Germinal center (tissue), 1 donor: ENCODE measurements around the gene SLCO6A1.
"Not testable (repeated sequence)": the region's sequence is repeated elsewhere in the genome, so short reads cannot be mapped to it uniquely, and the experiment has no call there.

Source experiments
- DNase-seq: peaks from one replicate; pipeline ENCODE4 v3.0.0; 2012; ENCODE audit warnings: mixed read lengths, low spot score

Gene SLCO6A1

GRCh38 chr5:102498271-102499034 lies at the start of gene SLCO6A1:
Gene SLCO6A1 (minus strand): TSS chr5:102499001. CDS start chr5:102498844, 157 bp downstream.
- no peak for DNase-seq

GRCh38 chr5:102547141-102548035 lies 48.6 kb upstream of the SLCO6A1 start:
- no peak for DNase-seq

- DNase-seq, result no peak
Observed at GRCh38 chr5:102545175-102545574, 46.4 kb upstream of the SLCO6A1 start.

- no peak for DNase-seq
Observed at GRCh38 chr5:102542057-102542456, 43.3 kb upstream of the SLCO6A1 start.

GRCh38 chr5:102539996-102540728 lies 41.4 kb upstream of the SLCO6A1 start:
- DNase-seq, result no peak

GRCh38 chr5:102539562-102539961 lies 40.8 kb upstream of the SLCO6A1 start:
- no peak for DNase-seq

GRCh38 chr5:102537011-102537410 lies 38.2 kb upstream of the SLCO6A1 start:
- no peak for DNase-seq

GRCh38 chr5:102536323-102536928 lies 37.6 kb upstream of the SLCO6A1 start:
- DNase-seq, result no peak

GRCh38 chr5:102532123-102532522 lies 33.3 kb upstream of the SLCO6A1 start:
- no peak for DNase-seq

- no peak for DNase-seq
Observed at GRCh38 chr5:102531506-102531905, 32.7 kb upstream of the SLCO6A1 start.

- DNase-seq, result no peak
Observed at GRCh38 chr5:102529447-102529846, 30.6 kb upstream of the SLCO6A1 start.

GRCh38 chr5:102529031-102529430 lies 30.2 kb upstream of the SLCO6A1 start:
- DNase-seq, result no peak

- no peak for DNase-seq
Observed at GRCh38 chr5:102528600-102528999, 29.8 kb upstream of the SLCO6A1 start.

- DNase-seq, result no peak
Observed at GRCh38 chr5:102527547-102527946, 28.7 kb upstream of the SLCO6A1 start.

GRCh38 chr5:102523541-102524175 lies 24.9 kb upstream of the SLCO6A1 start:
- no peak for DNase-seq

- DNase-seq, result no peak
Observed at GRCh38 chr5:102511666-102512065, 12.9 kb upstream of the SLCO6A1 start.

GRCh38 chr5:102491261-102491914 lies 7.4 kb downstream of the SLCO6A1 start:
- not testable (repeated sequence) for DNase-seq

GRCh38 chr5:102483736-102484135 lies 15.1 kb downstream of the SLCO6A1 start:
- no peak for DNase-seq

GRCh38 chr5:102481054-102481715 lies 17.6 kb downstream of the SLCO6A1 start:
- no peak for DNase-seq

- DNase-seq, result no peak
Observed at GRCh38 chr5:102453716-102454115, 45.1 kb downstream of the SLCO6A1 start.
